OCI-LY1 (cell line): ENCODE measurements around the gene ZFAND5.
A peak's percentile ranks its signal among the peaks of the same experiment; 100 is the strongest.

ENCODE experiments used
- H2AFZ ChIP-seq: fragments of 200-600 bp; sonication (generic), shearing (Covaris generic); 2 replicates; pipeline ENCODE4 v1.6.0; 2014; ENCODE audit warnings: antibody characterized with exemption, mild to moderate bottlenecking, low read length
- H3F3A ChIP-seq: fragments of 200-600 bp; sonication (generic), shearing (Covaris generic); 2 replicates; pipeline ENCODE4 v1.6.0; 2014; ENCODE audit warnings: mild to moderate bottlenecking, antibody characterized with exemption, low read length, moderate library complexity; ENCODE audit not compliant: insufficient read depth
- H3K27ac ChIP-seq: fragments of 200-600 bp; sonication (generic); 2 replicates; pipeline ENCODE4 v1.5.1; 2014; ENCODE audit warnings: low read length, mixed run types, mild to moderate bottlenecking, low read depth; ENCODE audit not compliant: poor library complexity, severe bottlenecking
- H3K27me3 ChIP-seq: fragments of 200-600 bp; sonication (generic); 2 replicates; pipeline ENCODE4 v1.6.0; 2014; ENCODE audit warnings: antibody characterized with exemption, mild to moderate bottlenecking, low read length, moderate library complexity; ENCODE audit not compliant: insufficient read depth
- H3K36me3 ChIP-seq: fragments of 200-600 bp; sonication (generic); 2 replicates; pipeline ENCODE4 v1.6.1; 2014; ENCODE audit warnings: mild to moderate bottlenecking, antibody characterized with exemption, low read length, moderate library complexity, mixed read lengths; ENCODE audit not compliant: insufficient read depth
- H3K4me1 ChIP-seq: fragments of 200-600 bp; sonication (generic); 2 replicates; pipeline ENCODE4 v1.5.1; 2014; ENCODE audit warnings: mild to moderate bottlenecking, low read length, moderate library complexity; ENCODE audit not compliant: insufficient read depth, severe bottlenecking
- H3K4me2 ChIP-seq: fragments of 200-600 bp; sonication (generic), shearing (Covaris generic); 2 replicates; pipeline ENCODE4 v1.6.1; 2014; ENCODE audit warnings: low read length
- H3K4me3 ChIP-seq: fragments of 200-600 bp; sonication (generic); 2 replicates; pipeline ENCODE4 v1.5.1; 2014; ENCODE audit warnings: low read length, low read depth, mild to moderate bottlenecking, mixed read lengths; ENCODE audit not compliant: poor library complexity, severe bottlenecking
- H3K79me2 ChIP-seq: fragments of 200-600 bp; shearing (Covaris generic); 2 replicates; pipeline ENCODE4 v1.6.1; 2016; ENCODE audit warnings: mixed run types, low read length, mixed read lengths; ENCODE audit not compliant: insufficient read depth
- H3K9ac ChIP-seq: fragments of 200-600 bp; sonication (generic), shearing (Covaris generic); 2 replicates; pipeline ENCODE4 v1.6.1; 2014; ENCODE audit warnings: mild to moderate bottlenecking, low read length, mixed read lengths
- H3K9me2 ChIP-seq: fragments of 200-600 bp; sonication (generic), shearing (Covaris generic); 2 replicates; pipeline ENCODE4 v1.6.1; 2014; ENCODE audit warnings: low read depth, mild to moderate bottlenecking, low read length, mixed read lengths
- H3K9me3 ChIP-seq: fragments of 200-600 bp; shearing (Covaris generic); 2 replicates; pipeline ENCODE4 v1.6.1; 2014; ENCODE audit warnings: low read length, mixed read lengths
- H4K20me1 ChIP-seq: fragments of 200-600 bp; sonication (generic), shearing (Covaris generic); 2 replicates; pipeline ENCODE4 v1.6.0; 2016; ENCODE audit warnings: mild to moderate bottlenecking, low read length; ENCODE audit not compliant: insufficient read depth
- EZH2 ChIP-seq: fragments of 200-600 bp; sonication (generic), shearing (Covaris generic); IDR thresholded peaks from 2 replicates; pipeline ENCODE4 v1.8.0; 2017; ENCODE audit warnings: borderline replicate concordance, mixed run types, mild to moderate bottlenecking, antibody characterized with exemption, low read length, moderate library complexity, mixed read lengths
- TF ChIP-seq, protein P1 (sequence below): fragments of 200-600 bp; sonication (generic), shearing (Covaris generic); IDR thresholded peaks from 2 replicates; pipeline ENCODE4 v1.5.1; 2017; ENCODE audit warnings: mild to moderate bottlenecking, antibody characterized with exemption, low read length, moderate library complexity, mixed read lengths

ZFAND5 gene

DNA sequence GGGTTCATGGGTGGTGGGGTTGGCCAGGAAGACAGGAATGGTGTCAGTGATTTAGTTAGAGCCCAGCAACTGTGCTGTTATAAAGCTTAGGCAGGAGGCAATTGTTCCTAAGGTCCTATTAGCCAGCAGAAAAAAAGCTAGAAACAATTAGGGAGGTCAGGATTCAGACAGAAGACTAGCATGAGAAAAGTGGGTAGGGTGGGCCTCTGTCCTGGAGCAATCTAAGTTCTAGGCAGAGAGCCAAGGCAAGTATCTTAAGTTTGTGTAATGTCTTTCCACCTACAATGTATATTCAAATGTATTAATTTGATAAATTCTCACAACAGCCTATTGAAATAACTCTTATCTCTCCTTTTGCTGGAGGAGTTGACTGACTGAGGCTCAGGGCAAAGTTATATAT, 6.1 kb upstream of the ZFAND5 start:
- no peak overlapping the region for H3K27ac ChIP-seq
- H3K9me3 ChIP-seq = no peaks in the 10 kb centered on the region
- no peaks in the 10 kb centered on the region; the same call in 1 of the 2 replicates for H3K36me3 ChIP-seq
- H2AFZ ChIP-seq = no peak overlapping the region
- H3K4me2 ChIP-seq = no peak overlapping the region
- H3K27me3 ChIP-seq = no peaks in the 10 kb centered on the region
- H3F3A ChIP-seq = no peaks in the 10 kb centered on the region
- no peaks in the 10 kb centered on the region for H4K20me1 ChIP-seq
- peaks cover 3% of the 10 kb centered on the region for H3K4me1 ChIP-seq
- H3K79me2 ChIP-seq = no peaks in the 10 kb centered on the region
- no peaks in the 10 kb centered on the region for H3K9me2 ChIP-seq
- H3K9ac ChIP-seq = no peak overlapping the region
- TF ChIP-seq, protein P1, sequence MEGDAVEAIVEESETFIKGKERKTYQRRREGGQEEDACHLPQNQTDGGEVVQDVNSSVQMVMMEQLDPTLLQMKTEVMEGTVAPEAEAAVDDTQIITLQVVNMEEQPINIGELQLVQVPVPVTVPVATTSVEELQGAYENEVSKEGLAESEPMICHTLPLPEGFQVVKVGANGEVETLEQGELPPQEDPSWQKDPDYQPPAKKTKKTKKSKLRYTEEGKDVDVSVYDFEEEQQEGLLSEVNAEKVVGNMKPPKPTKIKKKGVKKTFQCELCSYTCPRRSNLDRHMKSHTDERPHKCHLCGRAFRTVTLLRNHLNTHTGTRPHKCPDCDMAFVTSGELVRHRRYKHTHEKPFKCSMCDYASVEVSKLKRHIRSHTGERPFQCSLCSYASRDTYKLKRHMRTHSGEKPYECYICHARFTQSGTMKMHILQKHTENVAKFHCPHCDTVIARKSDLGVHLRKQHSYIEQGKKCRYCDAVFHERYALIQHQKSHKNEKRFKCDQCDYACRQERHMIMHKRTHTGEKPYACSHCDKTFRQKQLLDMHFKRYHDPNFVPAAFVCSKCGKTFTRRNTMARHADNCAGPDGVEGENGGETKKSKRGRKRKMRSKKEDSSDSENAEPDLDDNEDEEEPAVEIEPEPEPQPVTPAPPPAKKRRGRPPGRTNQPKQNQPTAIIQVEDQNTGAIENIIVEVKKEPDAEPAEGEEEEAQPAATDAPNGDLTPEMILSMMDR = no peak
- TF ChIP-seq EZH2 = no peak
- H3K4me3 ChIP-seq = no peak overlapping the region

GRCh38 chr9:72365525-72366256, 683 bp upstream of the ZFAND5 start:
- Histone ChIP-seq H3K4me3 (peak overlapping the region; percentile 88), H3K9me2 (no peaks in the 10 kb centered on the region), H3K27me3 (no peaks in the 10 kb centered on the region), H3K9ac (peak overlapping the region; percentile 89), H3K4me1 (peaks cover 38% of the 10 kb centered on the region), H3K27ac (peak overlapping the region; percentile 78), H3K36me3 (peaks cover 28% of the 10 kb centered on the region), H3K4me2 (peak overlapping the region; percentile 97), H3F3A (no peaks in the 10 kb centered on the region), H3K9me3 (no peaks in the 10 kb centered on the region), H4K20me1 (peaks cover 6% of the 10 kb centered on the region), H3K79me2 (peaks cover 37% of the 10 kb centered on the region), H2AFZ (peak overlapping the region; percentile 69)
- no peak for TF ChIP-seq EZH2
- TF ChIP-seq, protein P1 = no peak

- Histone ChIP-seq H4K20me1 (peaks cover 6% of the 10 kb centered on the region), H3K9me3 (no peaks in the 10 kb centered on the region), H3K36me3 (peaks cover 44% of the 10 kb centered on the region), H3K79me2 (peaks cover 53% of the 10 kb centered on the region), H3K4me1 (peaks cover 38% of the 10 kb centered on the region), H3K9ac (peak overlapping the region; percentile 93), H3K9me2 (no peaks in the 10 kb centered on the region), H2AFZ (no peak overlapping the region), H3K4me2 (peak overlapping the region; percentile 97), H3K4me3 (peak overlapping the region; percentile 88), H3F3A (no peaks in the 10 kb centered on the region), H3K27ac (peak overlapping the region; percentile 49), H3K27me3 (no peaks in the 10 kb centered on the region)
- TF ChIP-seq EZH2 = no peak
- TF ChIP-seq, protein P1 = no peak
Measured at GRCh38 chr9:72363908-72364678, 915 bp downstream of the ZFAND5 start.
